ENCODE results near the gene SENP8. TPM values are rescaled to one million over a fixed set of nuclear protein-coding genes. Genes with fewer than 3 reads are reported as not detected.

The SENP8 gene
- total RNA-seq, 1 donor from 2014 or later, result 13.5 TPM

GRCh38 chr15:72105111-72105510 is 13.1 kb upstream of the SENP8 start:
- TF ChIP-seq CTCF (IDR thresholded peaks at IDR 0.05) (no peak), EZH2 (IDR thresholded peaks at IDR 0.05) (no peak), EZH2phosphoT487 (IDR thresholded peaks at IDR 0.05) (no peak)
- H3K4me1 Mint-ChIP-seq, result peaks cover 15% of the 10 kb centered on the region
- Histone ChIP-seq H3K9ac (no peak overlapping the region), H3K36me3 (no peaks in the 10 kb centered on the region), H3K4me3 (no peak overlapping the region), H3K9me3 (ENCODE audit: low read depth) (no peaks in the 10 kb centered on the region), H2AFZ (replicated peaks) (no peak overlapping the region), H3F3A (ENCODE audit: low read depth) (no peaks in the 10 kb centered on the region), H3K27me3 (no peaks in the 10 kb centered on the region), H4K20me1 (ENCODE audit: low read depth) (no peaks in the 10 kb centered on the region), H3K79me2 (ENCODE audit: low read depth) (peaks cover 13% of the 10 kb centered on the region), H3K4me2 (no peak overlapping the region), H3K27ac (no peak overlapping the region), H3K4me1 (no peaks in the 10 kb centered on the region)
- no peak overlapping the region for H3K4me3 Mint-ChIP-seq
- no peaks in the 10 kb centered on the region for H3K27me3 Mint-ChIP-seq (ENCODE audit: insufficient read depth, low read depth)
- H3K27ac Mint-ChIP-seq, result no peak overlapping the region
- no peak for DNase-seq (ENCODE audit: low spot score)
- H3K36me3 Mint-ChIP-seq, result no peaks in the 10 kb centered on the region
- H3K9me3 Mint-ChIP-seq, result no peaks in the 10 kb centered on the region

- Mint-ChIP-seq H3K36me3 (peaks cover 4% of the 10 kb centered on the region), H3K4me1 (peaks cover 15% of the 10 kb centered on the region), H3K27ac (no peak overlapping the region), H3K4me3 (no peak overlapping the region), H3K9me3 (no peaks in the 10 kb centered on the region), H3K27me3 (ENCODE audit: insufficient read depth, low read depth) (no peaks in the 10 kb centered on the region)
- Histone ChIP-seq H3K4me2 (no peak overlapping the region), H4K20me1 (ENCODE audit: low read depth) (no peaks in the 10 kb centered on the region), H3K36me3 (no peaks in the 10 kb centered on the region), H3F3A (ENCODE audit: low read depth) (no peaks in the 10 kb centered on the region), H3K79me2 (ENCODE audit: low read depth) (peaks cover 19% of the 10 kb centered on the region), H3K4me3 (no peak overlapping the region), H3K9me3 (ENCODE audit: low read depth) (no peaks in the 10 kb centered on the region), H3K9ac (no peak overlapping the region), H3K27me3 (no peaks in the 10 kb centered on the region), H3K4me1 (no peaks in the 10 kb centered on the region), H3K27ac (no peak overlapping the region), H2AFZ (replicated peaks) (no peak overlapping the region)
- no peak for TF ChIP-seq EZH2 (IDR thresholded peaks at IDR 0.05)
- no peak for TF ChIP-seq EZH2phosphoT487 (IDR thresholded peaks at IDR 0.05)
- no peak for TF ChIP-seq CTCF (IDR thresholded peaks at IDR 0.05)
- DNase-seq (ENCODE audit: low spot score), result no peak
Observed at GRCh38 chr15:72106068-72106467, 12.1 kb upstream of the SENP8 start.

- TF ChIP-seq CTCF (IDR thresholded peaks at IDR 0.05) (no peak), EZH2phosphoT487 (IDR thresholded peaks at IDR 0.05) (no peak), EZH2 (IDR thresholded peaks at IDR 0.05) (no peak)
- DNase-seq (ENCODE audit: low spot score), result no peak
- H3K9me3 ChIP-seq (ENCODE audit: low read depth), result no peaks in the 10 kb centered on the region
- Mint-ChIP-seq H3K27ac (no peak overlapping the region), H3K4me1 (peaks cover 3% of the 10 kb centered on the region), H3K27me3 (ENCODE audit: insufficient read depth, low read depth) (peaks cover 2% of the 10 kb centered on the region), H3K4me3 (no peak overlapping the region), H3K36me3 (peaks cover 4% of the 10 kb centered on the region), H3K9me3 (no peaks in the 10 kb centered on the region)
- H3K4me3 ChIP-seq, result no peak overlapping the region
- H4K20me1 ChIP-seq (ENCODE audit: low read depth), result no peaks in the 10 kb centered on the region
- H3F3A ChIP-seq (ENCODE audit: low read depth), result no peaks in the 10 kb centered on the region
- no peaks in the 10 kb centered on the region for H3K27me3 ChIP-seq
- no peak overlapping the region for H3K27ac ChIP-seq
- H3K4me1 ChIP-seq, result no peaks in the 10 kb centered on the region
- H3K79me2 ChIP-seq (ENCODE audit: low read depth), result peaks cover 42% of the 10 kb centered on the region
- H3K36me3 ChIP-seq, result no peaks in the 10 kb centered on the region
- no peak overlapping the region for H3K9ac ChIP-seq
- no peak overlapping the region for H3K4me2 ChIP-seq
- no peak overlapping the region for H2AFZ ChIP-seq (replicated peaks)
Observed at GRCh38 chr15:72110355-72110754, 7.8 kb upstream of the SENP8 start.

All from neural progenitor cell (in vitro differentiated cells).